ENCODE data around the gene PCGF3.
"Not testable (repeated sequence)": the region's sequence is repeated elsewhere in the genome, so short reads cannot be mapped to it uniquely, and the experiment has no call there.

PCGF3 gene

GRCh38 chr4:744212-744841, 38.7 kb downstream of the PCGF3 start:
- no peak for DNase-seq

GRCh38 chr4:747546-748170, 42.0 kb downstream of the PCGF3 start:
- DNase-seq, result no peak

- no peak for DNase-seq
Observed at GRCh38 chr4:748461-748860, 42.8 kb downstream of the PCGF3 start.

DNA sequence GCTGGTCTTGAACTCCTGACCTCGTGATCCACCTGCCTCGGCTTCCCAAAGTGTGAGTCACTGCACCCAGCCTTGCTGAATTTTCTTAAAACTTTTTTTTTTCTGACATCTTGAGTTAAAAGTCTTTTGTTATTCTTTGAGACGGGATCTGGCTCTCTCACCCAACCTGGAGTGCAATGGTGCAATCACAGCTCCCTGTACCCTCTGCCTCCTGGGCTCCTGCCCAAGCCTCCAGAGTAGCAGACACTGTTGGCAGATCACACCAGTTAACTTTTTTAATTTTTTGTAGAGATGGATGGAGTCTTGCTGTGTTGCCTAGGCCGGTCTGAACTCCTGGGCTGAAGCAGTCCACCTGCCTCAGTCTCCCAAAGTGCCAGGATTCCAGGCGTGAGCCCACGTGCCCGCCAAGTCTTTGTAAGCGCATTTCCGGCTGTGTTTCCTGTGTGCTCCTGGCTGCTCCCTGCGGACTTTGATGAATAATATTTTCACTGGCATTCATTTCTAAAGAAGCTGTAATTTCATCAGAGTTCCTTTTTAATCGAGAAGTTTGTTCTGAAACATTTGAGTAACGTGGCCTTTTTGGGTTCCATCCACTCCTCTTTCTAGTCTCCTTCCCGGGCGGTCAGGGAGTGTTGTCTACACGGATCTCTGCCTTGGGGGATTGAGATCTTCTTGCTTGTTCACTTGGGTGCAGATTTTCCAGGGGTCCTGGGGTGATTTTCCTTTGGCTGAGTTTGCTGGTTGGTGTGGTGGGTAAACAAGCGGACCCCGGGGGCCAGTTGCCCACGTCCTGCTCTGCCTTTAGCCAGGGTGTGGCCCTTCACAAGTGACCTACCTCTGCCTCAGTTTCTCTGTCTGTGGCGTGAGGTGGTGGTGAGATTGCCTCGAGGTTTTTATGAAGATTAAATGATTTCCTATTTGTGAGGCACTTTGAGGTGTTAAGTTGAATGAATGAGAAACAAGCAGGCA, 44.4 kb downstream of the PCGF3 start:
- DNase-seq, result no peak

DNA sequence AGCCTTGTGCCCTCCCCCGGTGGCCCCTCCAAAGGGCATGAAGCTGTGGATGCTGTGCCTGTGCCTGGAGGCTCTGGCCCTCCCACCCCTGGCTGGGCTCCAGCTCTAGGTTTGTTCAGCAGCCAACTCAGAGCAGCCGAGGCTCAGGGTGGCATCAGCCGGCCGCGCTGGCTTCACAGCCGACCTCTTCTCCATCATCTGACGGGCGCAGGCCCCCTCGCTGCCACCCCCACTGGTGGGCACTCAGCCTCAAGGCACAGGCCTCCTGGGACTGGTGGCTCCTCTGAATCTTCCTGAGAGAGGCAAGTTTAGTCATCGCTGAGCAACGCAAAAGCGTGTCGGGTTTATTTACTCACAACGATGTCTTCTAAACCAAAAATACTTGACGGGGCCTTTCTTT, 46.0 kb downstream of the PCGF3 start:
- DNase-seq, result no peak

- no peak for DNase-seq
Observed at GRCh38 chr4:752196-752861, 46.7 kb downstream of the PCGF3 start.

DNA sequence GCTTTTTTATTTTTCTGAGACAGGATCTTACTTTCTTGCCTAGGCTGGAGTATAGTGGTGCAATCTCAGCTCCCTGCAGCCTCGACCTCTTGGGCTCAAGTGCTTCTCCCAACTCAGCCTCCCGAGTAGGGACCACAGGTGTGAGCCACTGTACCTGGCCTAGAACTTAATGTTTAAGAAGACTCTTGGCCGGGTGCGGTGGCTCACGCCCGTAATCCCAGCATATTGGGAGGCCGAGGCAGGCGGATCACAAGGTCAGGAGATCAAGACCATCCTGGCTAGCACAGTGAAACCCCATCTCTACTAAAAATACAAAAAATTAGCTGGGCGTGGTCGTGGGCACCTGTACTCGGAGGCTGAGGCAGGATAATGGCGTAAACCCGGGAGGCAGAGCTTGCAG, 47.6 kb downstream of the PCGF3 start:
- not testable (repeated sequence) for DNase-seq

- DNase-seq, result no peak
Observed at GRCh38 chr4:754221-755120, 48.8 kb downstream of the PCGF3 start.

DNA sequence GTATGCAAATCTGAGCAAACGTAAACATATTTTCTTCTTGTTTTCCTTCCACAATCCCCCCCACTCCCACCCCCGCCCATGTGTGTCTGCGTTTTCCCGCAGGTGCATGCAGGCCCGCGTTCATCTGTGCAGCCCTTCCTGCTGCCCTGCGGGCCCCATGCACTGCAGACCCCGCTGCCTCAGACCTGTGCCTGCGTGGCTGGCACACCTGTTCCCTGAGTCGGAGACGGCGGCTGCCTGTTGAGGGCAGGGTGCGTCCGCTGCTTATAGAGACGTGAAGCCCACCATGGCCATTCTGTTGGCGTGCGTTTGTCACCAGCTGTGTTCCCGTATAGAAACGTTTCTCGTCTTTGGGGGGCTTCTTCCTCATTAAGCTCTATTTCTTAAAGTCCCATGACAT, 51.5 kb downstream of the PCGF3 start:
- no peak for DNase-seq

- DNase-seq, result not testable (repeated sequence)
Observed at GRCh38 chr4:759810-760209, 54.2 kb downstream of the PCGF3 start.

DNA sequence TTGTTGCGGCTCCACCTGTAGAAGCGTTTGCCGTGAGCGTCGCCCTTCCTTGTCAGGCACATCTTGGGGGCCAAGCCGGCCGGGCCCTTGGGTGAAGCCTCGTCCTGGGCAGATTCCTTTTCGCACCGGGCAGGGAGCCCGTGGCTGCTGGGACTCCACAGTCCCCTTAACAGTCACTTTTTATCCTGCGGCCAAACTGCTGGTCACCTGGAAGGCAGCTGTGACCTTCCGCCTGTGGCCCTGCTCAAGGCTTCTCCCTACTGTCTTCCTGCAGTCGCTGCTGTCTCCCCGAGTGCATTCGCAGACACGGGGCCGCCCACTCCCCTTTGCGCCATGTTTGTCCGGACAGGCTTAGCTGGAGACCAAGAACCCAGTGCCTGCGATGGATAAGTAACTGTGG, 55.0 kb downstream of the PCGF3 start:
- DNase-seq, result no peak

GRCh38 chr4:761086-761485, 55.5 kb downstream of the PCGF3 start:
- DNase-seq, result no peak

DNA sequence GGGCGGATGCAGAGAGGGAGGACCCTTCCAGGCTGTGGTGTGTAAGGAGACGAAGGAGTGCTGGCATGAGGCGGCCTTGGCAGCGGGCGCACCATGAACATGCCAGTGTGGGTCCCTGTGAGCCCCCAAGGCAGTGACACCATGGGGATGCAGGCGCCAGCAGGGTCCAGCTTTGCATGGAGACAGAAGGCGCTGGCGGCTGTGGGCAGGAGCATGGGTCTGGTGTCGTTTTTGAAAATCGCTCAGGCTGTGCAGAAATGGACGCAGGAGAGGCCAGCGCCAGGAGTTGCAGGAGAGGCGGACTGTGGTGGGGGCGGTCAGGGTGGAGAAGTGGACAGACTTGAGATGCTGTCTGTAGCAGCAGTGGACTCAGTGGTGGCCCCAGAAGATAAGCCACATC, 56.1 kb downstream of the PCGF3 start:
- no peak for DNase-seq

DNA sequence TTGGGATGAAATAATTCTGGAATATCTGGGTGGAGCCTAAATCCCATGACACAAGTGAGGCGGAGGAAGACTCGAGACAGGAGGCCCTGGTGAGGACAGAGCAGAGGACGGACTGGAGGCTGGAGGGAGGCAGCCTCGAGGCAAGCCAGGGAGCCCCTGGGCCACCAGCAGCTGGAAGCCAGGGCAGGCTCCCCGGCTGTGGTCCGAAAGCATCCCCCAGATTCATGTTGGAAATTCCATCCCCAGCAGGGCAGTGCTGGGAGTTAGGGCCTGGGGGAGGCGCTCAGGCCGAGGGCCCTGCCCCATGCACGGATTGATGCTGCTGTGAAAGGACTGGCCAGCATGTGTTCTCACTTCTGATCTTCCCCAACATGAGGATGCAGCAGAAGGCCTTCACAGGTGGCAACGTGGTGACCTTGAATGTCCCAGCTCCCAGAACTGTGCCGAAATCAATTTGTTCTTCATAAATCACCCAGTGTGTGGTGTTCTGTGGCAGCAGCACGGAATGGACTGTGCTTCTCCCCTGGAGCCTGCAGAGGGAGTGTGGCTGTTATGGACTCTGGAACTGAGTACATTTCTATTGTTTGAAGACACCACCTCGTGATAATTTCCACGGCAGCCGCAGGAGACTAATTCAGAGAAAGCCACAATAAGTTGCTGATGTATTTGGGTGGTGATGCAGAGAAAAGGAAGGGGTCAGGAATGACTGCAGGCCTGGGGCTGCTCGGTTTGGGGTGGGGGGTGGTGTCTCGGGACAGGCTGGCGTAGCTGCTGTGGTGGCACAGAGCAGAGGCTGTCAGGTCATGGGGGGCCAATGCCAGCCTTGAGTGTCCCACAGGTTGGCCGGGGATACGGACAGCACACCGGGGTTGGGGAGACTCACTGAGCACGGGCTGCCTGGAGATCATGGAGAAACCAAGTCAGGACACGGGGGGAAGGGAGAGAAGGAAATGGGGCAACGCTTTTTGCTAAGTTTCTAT, 56.9 kb downstream of the PCGF3 start:
- DNase-seq, result no peak

GRCh38 chr4:763191-763810, 57.7 kb downstream of the PCGF3 start:
- no peak for DNase-seq

DNA sequence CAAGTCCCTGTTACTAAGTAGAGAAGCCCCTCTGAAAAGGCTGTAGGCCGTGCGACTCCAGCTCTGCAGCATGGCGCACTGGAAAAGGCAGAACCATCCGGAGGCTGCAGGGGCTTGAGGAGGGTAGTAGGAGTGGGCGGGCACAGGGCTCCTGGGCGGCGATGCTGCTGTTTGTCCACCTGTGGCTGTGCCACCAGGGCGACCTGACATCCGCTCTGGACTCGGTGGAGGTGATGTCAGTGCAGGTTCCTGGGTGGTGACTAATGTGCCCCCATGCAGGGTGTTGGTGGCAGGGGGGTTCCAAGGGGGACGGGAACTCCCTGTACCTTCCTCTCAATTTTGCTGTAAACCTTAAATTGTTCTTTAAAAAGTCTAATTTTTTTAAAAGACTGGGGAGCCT, 58.3 kb downstream of the PCGF3 start:
- DNase-seq, result no peak

DNA sequence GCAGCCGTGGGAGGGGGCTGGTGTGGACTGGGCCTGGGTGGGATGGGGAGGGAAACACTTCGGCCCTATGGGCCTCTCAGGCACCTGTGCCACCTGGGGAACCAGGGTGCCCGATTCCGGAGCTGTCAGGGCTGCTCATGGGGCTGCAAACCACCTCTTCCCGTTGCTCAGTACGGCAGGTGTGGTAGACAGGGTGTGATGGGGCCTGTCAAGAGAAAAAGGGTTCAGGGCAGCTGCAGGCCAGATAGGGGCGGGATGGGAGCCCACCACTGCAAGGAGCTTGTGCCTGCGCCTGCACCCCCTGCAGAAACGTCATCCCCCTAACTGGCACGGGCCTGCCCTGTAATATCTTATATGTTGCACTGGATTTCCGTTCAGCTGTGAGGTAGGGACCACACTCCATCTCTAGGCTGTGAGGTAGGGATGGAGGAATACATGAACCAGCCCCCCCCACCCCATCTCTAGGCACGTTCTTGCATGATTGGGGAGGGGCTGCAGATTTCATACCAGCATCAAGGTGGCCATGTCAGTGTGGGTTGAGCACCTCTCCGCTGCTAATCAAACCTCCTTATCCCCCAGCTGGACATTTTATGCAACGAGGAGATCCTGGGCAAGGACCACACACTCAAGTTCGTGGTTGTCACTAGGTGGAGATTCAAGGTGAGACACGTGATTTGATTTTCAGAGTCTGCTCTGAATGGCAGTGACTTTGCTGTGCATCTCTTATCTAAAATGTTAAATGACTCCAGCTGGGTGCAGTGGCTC, 59.0 kb downstream of the PCGF3 start:
- no peak for DNase-seq

- no peak for DNase-seq
Observed at GRCh38 chr4:766152-766515, 60.5 kb downstream of the PCGF3 start.

DNA sequence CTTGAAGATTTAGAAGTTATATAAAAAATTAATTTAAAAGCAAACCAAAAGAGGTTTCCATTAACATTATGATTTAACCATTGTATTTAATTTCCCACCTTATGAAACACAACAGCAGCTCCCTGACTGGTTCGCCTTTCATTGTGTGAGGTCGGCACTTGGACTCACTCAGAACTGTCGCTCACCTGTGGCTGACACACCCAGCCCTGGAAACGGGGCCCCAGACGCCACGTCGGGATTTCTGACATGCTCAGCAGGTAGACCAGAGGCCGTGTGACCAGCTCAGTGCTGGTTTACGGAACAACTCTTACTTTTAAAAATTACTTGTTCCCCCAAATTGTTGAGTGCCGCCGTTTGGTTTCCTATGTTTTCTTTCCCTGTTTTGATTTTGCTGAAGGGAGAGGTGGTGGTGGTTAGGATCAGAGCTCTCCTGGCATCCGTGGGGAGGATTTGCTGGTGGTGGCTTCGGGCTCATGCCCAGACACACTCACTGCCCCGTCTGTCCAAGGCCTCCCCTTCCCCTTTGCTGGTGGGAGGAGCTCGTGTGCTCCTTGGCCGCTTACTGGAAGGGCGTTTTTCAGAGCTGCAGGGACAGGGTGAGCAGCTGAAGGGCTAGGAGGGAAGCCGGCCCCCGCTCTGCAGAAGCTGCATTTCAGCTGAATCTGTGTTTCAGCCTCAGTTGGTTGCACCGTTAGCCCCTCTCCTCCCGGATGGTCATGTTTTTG, 61.1 kb downstream of the PCGF3 start:
- no peak for DNase-seq

Data from suppressor macrophage treated with lipopolysaccharide for 4 hours (primary cell).